CD8-positive, alpha-beta memory T cell (primary cell): ENCODE measurements around the gene METTL18. TPM values are rescaled to one million over a fixed set of nuclear protein-coding genes. Genes with fewer than 3 reads are reported as not detected.

Experiments used
- CTCF ChIA-PET: fragments of 350-600 bp; sonication (Branson Sonifier 250); formaldehyde crosslinking; loops from one replicate; lab custom pipeline; 2021; ENCODE audit warnings: antibody characterized with exemption; lab: Charles Lee
- POLR2A ChIA-PET: fragments of 350-600 bp; sonication (Branson Sonifier 250); formaldehyde crosslinking; loops from one replicate; lab custom pipeline; 2021; ENCODE audit warnings: antibody characterized with exemption; lab: Charles Lee
- DNase-seq, 5 donors: peaks; one replicate each; pipeline versions ENCODE4 v3.0.0 to v3.0.0-alpha.2; 2020 to 2022; ENCODE audit warnings: mixed read lengths in 1 of 5
- H3K27ac ChIP-seq: one replicate; pipeline ENCODE4 v1.7.0; 2013; ENCODE audit warnings: low read depth, mild to moderate bottlenecking, low read length, moderate library complexity
- H3K27me3 ChIP-seq: 2 replicates; pipeline ENCODE4 v1.7.0; 2013; ENCODE audit warnings: low read length, mild to moderate bottlenecking; ENCODE audit not compliant: insufficient read depth, poor library complexity, severe bottlenecking
- H3K36me3 ChIP-seq: 2 replicates; pipeline ENCODE4 v1.7.0; 2013; ENCODE audit warnings: mild to moderate bottlenecking, low read length, moderate library complexity; ENCODE audit not compliant: insufficient read depth
- H3K4me1 ChIP-seq: 2 replicates; pipeline ENCODE4 v1.7.0; 2013; ENCODE audit warnings: mild to moderate bottlenecking, low read length, moderate library complexity; ENCODE audit not compliant: insufficient read depth
- H3K4me3 ChIP-seq: 2 replicates; pipeline ENCODE4 v1.7.0; 2013; ENCODE audit warnings: mild to moderate bottlenecking, low read length
- H3K9me3 ChIP-seq: 2 replicates; pipeline ENCODE4 v1.7.0; 2013; ENCODE audit warnings: mild to moderate bottlenecking, low read length
- H3K27ac Mint-ChIP-seq, 8 donors: one replicate each; pipeline ENCODE4 v1.8.0; 2020 to 2021; ENCODE audit warnings: mixed read lengths in 8 of 8, mild to moderate bottlenecking in 6 of 8, inconsistent platforms in 3 of 8, moderate library complexity in 3 of 8
- H3K27me3 Mint-ChIP-seq, 2 donors: one replicate each; pipeline ENCODE4 v1.8.0; 2020 to 2021; ENCODE audit warnings: mixed read lengths in 2 of 2, mild to moderate bottlenecking in 1 of 2, moderate library complexity in 1 of 2
- H3K36me3 Mint-ChIP-seq, 3 donors: one replicate each; pipeline ENCODE4 v1.8.0; 2020 to 2021; ENCODE audit warnings: mixed read lengths in 3 of 3, inconsistent platforms in 1 of 3, mild to moderate bottlenecking in 1 of 3
- H3K4me1 Mint-ChIP-seq, 3 donors: one replicate each; pipeline ENCODE4 v1.8.0; 2020 to 2021; ENCODE audit warnings: mixed read lengths in 3 of 3, inconsistent platforms in 1 of 3, mild to moderate bottlenecking in 1 of 3
- H3K4me3 Mint-ChIP-seq, 7 donors: one replicate each; pipeline ENCODE4 v1.8.0; 2020 to 2021; ENCODE audit warnings: mixed read lengths in 7 of 7, mild to moderate bottlenecking in 6 of 7, moderate library complexity in 4 of 7, inconsistent platforms in 2 of 7
- H3K9me3 Mint-ChIP-seq, 5 donors: one replicate each; pipeline ENCODE4 v1.8.0; 2020 to 2022; ENCODE audit warnings: mixed read lengths in 5 of 5, mild to moderate bottlenecking in 3 of 5, moderate library complexity in 2 of 5, inconsistent platforms in 1 of 5
- polyA plus RNA-seq: library from polyadenylated mRNA; unstranded; fragments of 300-500 nt; fragmentation: Illumina TruSeq; gene quantifications from one replicate; pipeline ENCODE4 v1.2.3, GENCODE V29; 2021
- total RNA-seq, 2 experiments: library from RNA; stranded (reverse); gene quantifications; one replicate each; pipeline ENCODE4 v1.2.3, GENCODE V29; 2021

Gene METTL18
- 10 to 100 TPM; 14.5 to 16.2 TPM for total RNA-seq
- 25.7 TPM for polyA plus RNA-seq

- ChIA-PET POLR2A (interaction anchor here (1.2 to 1.3 kb wide), 3 partner anchors 99 to 1568 kb away, joined by 3 to 12 read pairs (median 5); partner anchors contain the start of genes BLZF1 and SCYL3), CTCF (interaction anchor here (0.9 to 1.9 kb wide), 5 partner anchors 11 to 208 kb away, joined by 3 to 5 read pairs (median 4); partner anchors contain the start of genes F5 and SCYL3)
- Histone ChIP-seq H3K4me3 (peak within 1 kb of the TSS; percentile 98), H3K27me3 (no peaks in the 10 kb centered on the region), H3K36me3 (no peaks in the 10 kb centered on the region), H3K27ac (peak within 1 kb of the TSS; percentile 89), H3K9me3 (no peaks in the 10 kb centered on the region), H3K4me1 (peaks cover 26% of the 10 kb centered on the region)
- Mint-ChIP-seq H3K4me1 (peaks cover 47 to 61% (median 60%) of the 10 kb centered on the region in 3 donors), H3K36me3 (peaks cover 0 to 34% (median 11%) of the 10 kb centered on the region in 3 donors), H3K9me3 (no peaks in the 10 kb centered on the region), H3K4me3 (peak within 1 kb of the TSS; percentile 94 to 100 (median 100)), H3K27ac (peak within 1 kb of the TSS; percentile 87 to 100 (median 99)), H3K27me3 (no peaks in the 10 kb centered on the region)
- DNase-seq: peak; percentile 81 to 94 (median 92)
Measured at GRCh38 chr1:169794530-169795416, at the start of gene METTL18. METTL18 (minus strand) TSS chr1:169794907; CDS start chr1:169793695, 1,212 bp downstream.

DNA sequence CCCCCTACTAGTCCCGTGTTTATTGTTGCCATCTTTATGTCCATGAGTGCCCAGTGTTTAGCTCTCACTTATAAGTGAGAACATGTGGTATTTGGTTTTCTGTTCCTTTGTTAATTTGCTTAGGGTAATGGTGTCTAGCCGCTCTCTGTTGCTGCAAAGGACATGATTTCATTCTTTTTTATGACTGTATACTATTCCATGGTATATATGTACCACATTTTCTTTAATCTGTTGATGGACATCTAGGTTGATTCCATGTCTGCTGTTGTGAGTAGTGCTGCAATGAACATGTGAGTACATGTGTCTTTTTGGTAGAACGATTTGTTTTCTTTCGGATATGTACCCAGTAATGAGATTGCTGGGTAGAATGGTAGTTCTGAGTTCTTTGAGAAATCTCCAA, 44.2 kb upstream of the METTL18 start:
- no peak for DNase-seq
- no peaks in the 10 kb centered on the region for H3K4me1 ChIP-seq
- ChIA-PET CTCF (no interaction called here), POLR2A (interaction anchor here (0.6 kb wide), 1 partner anchor 212 kb away, joined by 5 read pairs; no protein-coding TSS in a partner anchor)
- H3K9me3 ChIP-seq: peaks cover 8% of the 10 kb centered on the region
- H3K27ac ChIP-seq: no peak overlapping the region
- Mint-ChIP-seq H3K36me3 (peaks cover 38 to 51% (median 44%) of the 10 kb centered on the region in 3 donors), H3K27ac (peak overlapping the region in 1 of 8 donors; percentile 18), H3K4me1 (no peaks in the 10 kb centered on the region), H3K4me3 (no peak overlapping the region), H3K27me3 (no peaks in the 10 kb centered on the region), H3K9me3 (peaks cover 11 to 26% (median 22%) of the 10 kb centered on the region in 5 donors)
- H3K36me3 ChIP-seq: no peaks in the 10 kb centered on the region
- H3K4me3 ChIP-seq: no peak overlapping the region
- H3K27me3 ChIP-seq: no peaks in the 10 kb centered on the region

GRCh38 chr1:169836198-169836597, 41.5 kb upstream of the METTL18 start:
- ChIA-PET POLR2A (no interaction called here), CTCF (no interaction called here)
- H3K9me3 Mint-ChIP-seq: peaks cover 11 to 23% (median 19%) of the 10 kb centered on the region in 5 donors

GRCh38 chr1:169835647-169836046, 40.9 kb upstream of the METTL18 start:
- Histone ChIP-seq H3K36me3 (no peaks in the 10 kb centered on the region), H3K4me3 (no peak overlapping the region)
- CTCF ChIA-PET: no interaction called here

More at GRCh38 chr1:169836198-169836597, 41.5 kb upstream of the METTL18 start:
- Mint-ChIP-seq H3K4me3 (no peak overlapping the region), H3K36me3 (peaks cover 32 to 46% (median 36%) of the 10 kb centered on the region in 3 donors), H3K27ac (no peak overlapping the region), H3K27me3 (no peaks in the 10 kb centered on the region), H3K4me1 (no peaks in the 10 kb centered on the region)
- Histone ChIP-seq H3K4me3 (no peak overlapping the region), H3K36me3 (no peaks in the 10 kb centered on the region), H3K27me3 (no peaks in the 10 kb centered on the region), H3K9me3 (peaks cover 6% of the 10 kb centered on the region), H3K4me1 (no peaks in the 10 kb centered on the region), H3K27ac (no peak overlapping the region)
- no peak for DNase-seq

DNA sequence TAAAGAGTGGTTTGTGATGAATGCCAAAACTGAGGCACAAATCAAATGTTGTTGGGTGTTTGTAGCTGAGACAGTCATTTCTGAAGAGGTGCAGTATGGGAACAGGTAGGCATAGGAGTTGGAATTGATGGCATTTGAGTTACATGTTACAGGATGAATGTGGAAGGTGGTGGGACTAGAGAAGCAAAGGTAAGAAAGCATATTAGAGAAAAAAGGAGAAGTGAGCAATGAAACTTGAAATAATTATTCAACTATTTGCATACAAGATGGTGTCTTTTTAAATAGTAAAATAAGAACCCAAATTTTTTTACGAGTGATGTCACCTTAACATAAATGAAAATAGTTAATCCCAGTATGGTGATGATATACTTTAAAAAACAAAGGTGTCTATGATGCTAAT, 40.2 kb upstream of the METTL18 start:
- Mint-ChIP-seq H3K36me3 (peaks cover 26 to 46% (median 32%) of the 10 kb centered on the region in 3 donors), H3K9me3 (peaks cover 6 to 12% (median 9%) of the 10 kb centered on the region in 5 donors)
- CTCF ChIA-PET: no interaction called here

More at GRCh38 chr1:169835647-169836046, 40.9 kb upstream of the METTL18 start:
- DNase-seq: no peak
- no peak overlapping the region for H3K4me3 Mint-ChIP-seq
- H3K9me3 Mint-ChIP-seq: peaks cover 11 to 17% (median 14%) of the 10 kb centered on the region in 5 donors
- H3K27me3 Mint-ChIP-seq: no peaks in the 10 kb centered on the region
- no peaks in the 10 kb centered on the region for H3K27me3 ChIP-seq
- H3K36me3 Mint-ChIP-seq: peaks cover 30 to 46% (median 32%) of the 10 kb centered on the region in 3 donors
- peaks cover under 1% of the 10 kb centered on the region for H3K9me3 ChIP-seq
- no peaks in the 10 kb centered on the region for H3K4me1 ChIP-seq
- H3K27ac ChIP-seq: no peak overlapping the region
- peak overlapping the region in 1 of 8 donors; percentile 35 for H3K27ac Mint-ChIP-seq
- no peaks in the 10 kb centered on the region for H3K4me1 Mint-ChIP-seq
- POLR2A ChIA-PET: no interaction called here

DNA sequence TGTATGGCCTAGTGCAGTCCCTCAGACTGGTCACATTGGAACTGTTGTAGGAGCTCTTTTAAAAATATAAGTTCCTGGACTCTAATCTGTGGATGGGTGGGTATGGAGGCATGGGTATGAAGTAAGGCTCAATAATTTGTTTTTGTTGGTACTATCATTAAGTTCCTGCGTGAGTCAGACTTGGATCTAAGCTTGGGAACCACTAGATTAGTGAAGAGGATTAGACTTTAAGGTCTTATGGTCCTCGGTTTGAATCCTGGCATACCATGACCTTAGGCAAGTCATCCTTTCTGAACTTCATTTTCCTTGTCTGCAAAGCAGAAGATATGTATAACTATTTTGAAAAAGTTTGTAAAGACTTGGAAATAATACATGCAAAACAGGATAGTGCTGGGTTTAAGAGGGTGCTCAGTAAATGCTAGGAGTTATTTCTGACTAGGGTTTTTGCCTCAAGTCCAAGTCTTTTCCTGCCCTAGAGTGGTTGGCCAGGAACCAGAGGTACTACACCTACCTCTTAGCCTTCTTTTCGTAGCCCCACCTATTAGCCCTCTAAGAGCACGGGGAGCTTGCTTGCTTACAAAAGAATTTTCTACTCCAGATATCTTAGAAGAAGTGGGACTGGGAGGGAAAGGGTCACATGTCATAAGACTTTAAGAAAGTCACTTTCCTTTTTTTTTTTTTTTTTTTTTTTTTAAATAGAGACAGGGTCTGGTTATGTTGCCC, 38.6 kb upstream of the METTL18 start:
- Mint-ChIP-seq H3K4me1 (no peaks in the 10 kb centered on the region), H3K9me3 (peaks cover 0 to 3% (median 0%) of the 10 kb centered on the region in 5 donors), H3K27ac (no peak overlapping the region), H3K4me3 (no peak overlapping the region), H3K36me3 (peaks cover 13 to 40% (median 23%) of the 10 kb centered on the region in 3 donors), H3K27me3 (no peaks in the 10 kb centered on the region)
- no peaks in the 10 kb centered on the region for H3K9me3 ChIP-seq
- H3K36me3 ChIP-seq: no peaks in the 10 kb centered on the region
- no peak for DNase-seq
- H3K27me3 ChIP-seq: no peaks in the 10 kb centered on the region
- ChIA-PET POLR2A (no interaction called here), CTCF (no interaction called here)
- H3K4me3 ChIP-seq: no peak overlapping the region
- H3K27ac ChIP-seq: no peak overlapping the region
- no peaks in the 10 kb centered on the region for H3K4me1 ChIP-seq

More for the DNA sequence above, 40.2 kb upstream of the METTL18 start:
- Histone ChIP-seq H3K27ac (no peak overlapping the region), H3K4me3 (no peak overlapping the region), H3K27me3 (no peaks in the 10 kb centered on the region), H3K9me3 (no peaks in the 10 kb centered on the region), H3K4me1 (no peaks in the 10 kb centered on the region), H3K36me3 (no peaks in the 10 kb centered on the region)
- peak overlapping the region in 2 of 8 donors; percentile 15 to 74 for H3K27ac Mint-ChIP-seq
- no peaks in the 10 kb centered on the region for H3K4me1 Mint-ChIP-seq
- no peak overlapping the region for H3K4me3 Mint-ChIP-seq
- DNase-seq: no peak
- POLR2A ChIA-PET: no interaction called here
- no peaks in the 10 kb centered on the region for H3K27me3 Mint-ChIP-seq

DNA sequence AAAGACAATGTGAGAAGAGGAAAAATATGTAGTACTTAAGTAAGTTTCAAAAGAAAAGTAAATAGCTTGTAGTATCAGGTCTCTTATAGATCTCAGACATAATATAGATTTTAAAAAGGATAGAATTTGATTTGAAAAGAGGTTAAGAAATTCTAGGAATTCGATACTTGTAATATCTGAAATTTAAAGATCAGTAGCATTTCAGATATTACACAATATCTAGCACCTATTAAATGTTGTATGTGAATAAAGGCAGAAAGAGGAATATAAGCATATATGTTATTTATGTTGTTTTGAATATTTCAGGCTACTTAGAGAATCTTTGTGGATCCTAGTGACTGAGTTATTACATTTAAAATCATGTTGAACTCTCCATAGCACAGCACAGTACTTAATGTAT, 35.0 kb upstream of the METTL18 start:
- CTCF ChIA-PET: no interaction called here
- Histone ChIP-seq H3K9me3 (no peaks in the 10 kb centered on the region), H3K4me1 (no peaks in the 10 kb centered on the region), H3K36me3 (no peaks in the 10 kb centered on the region), H3K27me3 (no peaks in the 10 kb centered on the region), H3K27ac (no peak overlapping the region), H3K4me3 (no peak overlapping the region)
- H3K27me3 Mint-ChIP-seq: no peaks in the 10 kb centered on the region
- H3K36me3 Mint-ChIP-seq: peaks cover 7 to 43% (median 18%) of the 10 kb centered on the region in 3 donors
- H3K27ac Mint-ChIP-seq: no peak overlapping the region
- no peaks in the 10 kb centered on the region for H3K9me3 Mint-ChIP-seq
- no peak overlapping the region for H3K4me3 Mint-ChIP-seq
- POLR2A ChIA-PET: no interaction called here
- no peak for DNase-seq
- H3K4me1 Mint-ChIP-seq: no peaks in the 10 kb centered on the region
